HG03575 (cell line): ENCODE measurements around the gene RERGL.
"Not testable (repeated sequence)": the region's sequence is repeated elsewhere in the genome, so short reads cannot be mapped to it uniquely, and the experiment has no call there.

ENCODE experiments used
- ATAC-seq: cut with Tn5 transposase; IDR thresholded peaks from one replicate; pipeline ENCODE4 v1.9.1; 2021; ENCODE audit not compliant: unreplicated experiment, insufficient number of reproducible peaks, low FRiP score; ENCODE audit errors: extremely low read depth

RERGL gene

GRCh38 chr12:18045446-18045992 is 44.5 kb downstream of the RERGL start:
- no peak for ATAC-seq

- ATAC-seq, result not testable (repeated sequence)
These were observed 49.8 kb downstream of the RERGL start for GRCh38 chr12:18040060-18040742.
